ENCODE results near the gene CEP63.

DNA sequence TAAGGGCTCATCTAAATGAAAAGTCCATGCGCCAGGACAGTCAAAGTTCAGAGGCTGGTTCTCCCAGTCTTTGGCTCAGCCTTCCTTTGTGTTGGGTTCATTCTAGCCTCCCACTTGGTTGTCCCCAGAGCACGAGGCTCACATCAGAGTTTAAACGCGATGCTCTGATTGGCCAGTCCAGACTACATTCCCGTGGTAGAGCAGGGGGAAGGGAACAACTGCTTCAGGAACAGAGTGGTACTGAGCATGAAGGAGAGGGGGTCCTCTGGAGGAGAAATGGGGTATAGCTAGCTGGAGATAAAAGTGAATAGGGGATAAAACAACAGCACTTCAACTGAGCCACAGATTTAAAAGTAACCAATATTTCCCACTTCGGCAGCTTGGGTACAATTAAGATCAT, 32.2 kb upstream of the CEP63 start:
- TF ChIP-seq CTCF (IDR thresholded peaks at IDR 0.05) (no peak), POLR2AphosphoS5 (IDR thresholded peaks at IDR 0.05) (no peak)

Measured in stomach (tissue), 4 donors.